ENCODE measurements around the gene GPR135.

GPR135 gene

GRCh38 chr14:59429790-59430189 is 35.4 kb downstream of the GPR135 start:
- TF ChIP-seq CTCF (IDR thresholded peaks at IDR 0.05; ENCODE audit: low read depth, low read length, poor library complexity, severe bottlenecking) (no peak), EZH2phosphoT487 (IDR thresholded peaks at IDR 0.05; ENCODE audit: borderline replicate concordance, low read length) (no peak)
- no peaks in the 10 kb centered on the region for H3F3A ChIP-seq (ENCODE audit: control insufficient read depth, insufficient read depth)
- H3K27me3 ChIP-seq (ENCODE audit: control insufficient read depth, low read length): no peaks in the 10 kb centered on the region
- no peaks in the 10 kb centered on the region for H3K9me3 ChIP-seq (ENCODE audit: control insufficient read depth, insufficient read depth, low read length)
- H3K79me2 ChIP-seq (ENCODE audit: control insufficient read depth, low read length): no peaks in the 10 kb centered on the region
- no peak overlapping the region for H3K27ac ChIP-seq (ENCODE audit: low read depth, low read length)
- no peaks in the 10 kb centered on the region for H4K20me1 ChIP-seq (ENCODE audit: control insufficient read depth, insufficient read depth, low read depth, low read length)
- no peaks in the 10 kb centered on the region for H3K9me2 ChIP-seq (replicated peaks; ENCODE audit: control insufficient read depth, low read length)
- H3K36me3 ChIP-seq (ENCODE audit: control insufficient read depth, low read length): no peaks in the 10 kb centered on the region
- peaks cover 18% of the 10 kb centered on the region for H3K4me1 ChIP-seq (ENCODE audit: control insufficient read depth, low read length)
- no peak overlapping the region for H3K4me3 ChIP-seq (ENCODE audit: low read length)
- no peak overlapping the region for H3K4me2 ChIP-seq (ENCODE audit: low read length)

GRCh38 chr14:59428581-59429012 is 36.6 kb downstream of the GPR135 start:
- no peak overlapping the region for H3K27ac ChIP-seq (ENCODE audit: low read depth, low read length)
- no peaks in the 10 kb centered on the region for H4K20me1 ChIP-seq (ENCODE audit: control insufficient read depth, insufficient read depth, low read depth, low read length)
- no peaks in the 10 kb centered on the region for H3K9me3 ChIP-seq (ENCODE audit: control insufficient read depth, insufficient read depth, low read length)
- TF ChIP-seq CTCF (IDR thresholded peaks at IDR 0.05; ENCODE audit: low read depth, low read length, poor library complexity, severe bottlenecking) (no peak), EZH2phosphoT487 (IDR thresholded peaks at IDR 0.05; ENCODE audit: borderline replicate concordance, low read length) (no peak)
- no peaks in the 10 kb centered on the region for H3F3A ChIP-seq (ENCODE audit: control insufficient read depth, insufficient read depth)
- no peak overlapping the region for H3K4me3 ChIP-seq (ENCODE audit: low read length)
- peaks cover 18% of the 10 kb centered on the region for H3K4me1 ChIP-seq (ENCODE audit: control insufficient read depth, low read length)
- H3K79me2 ChIP-seq (ENCODE audit: control insufficient read depth, low read length): no peaks in the 10 kb centered on the region
- no peaks in the 10 kb centered on the region for H3K9me2 ChIP-seq (replicated peaks; ENCODE audit: control insufficient read depth, low read length)
- H3K36me3 ChIP-seq (ENCODE audit: control insufficient read depth, low read length): no peaks in the 10 kb centered on the region
- H3K27me3 ChIP-seq (ENCODE audit: control insufficient read depth, low read length): no peaks in the 10 kb centered on the region
- H3K4me2 ChIP-seq (ENCODE audit: low read length): no peak overlapping the region

- no peak for TF ChIP-seq EZH2phosphoT487 (IDR thresholded peaks at IDR 0.05; ENCODE audit: borderline replicate concordance, low read length)
- TF ChIP-seq CTCF (IDR thresholded peaks at IDR 0.05; ENCODE audit: low read depth, low read length, poor library complexity, severe bottlenecking): no peak
- Histone ChIP-seq H3K4me1 (ENCODE audit: control insufficient read depth, low read length) (peaks cover 19% of the 10 kb centered on the region), H3K9me3 (ENCODE audit: control insufficient read depth, insufficient read depth, low read length) (no peaks in the 10 kb centered on the region), H3K4me3 (ENCODE audit: low read length) (no peak overlapping the region), H3K27me3 (ENCODE audit: control insufficient read depth, low read length) (no peaks in the 10 kb centered on the region), H4K20me1 (ENCODE audit: control insufficient read depth, insufficient read depth, low read depth, low read length) (no peaks in the 10 kb centered on the region), H3F3A (ENCODE audit: control insufficient read depth, insufficient read depth) (no peaks in the 10 kb centered on the region), H3K79me2 (ENCODE audit: control insufficient read depth, low read length) (no peaks in the 10 kb centered on the region), H3K9me2 (replicated peaks; ENCODE audit: control insufficient read depth, low read length) (no peaks in the 10 kb centered on the region), H3K27ac (ENCODE audit: low read depth, low read length) (no peak overlapping the region), H3K4me2 (ENCODE audit: low read length) (no peak overlapping the region), H3K36me3 (ENCODE audit: control insufficient read depth, low read length) (no peaks in the 10 kb centered on the region)
Measured at GRCh38 chr14:59427653-59428580, 37.3 kb downstream of the GPR135 start.
